ENCODE results near the gene SLC6A20.
"Not testable (repeated sequence)": the region's sequence is repeated elsewhere in the genome, so short reads cannot be mapped to it uniquely, and the experiment has no call there.

SLC6A20 gene

DNA sequence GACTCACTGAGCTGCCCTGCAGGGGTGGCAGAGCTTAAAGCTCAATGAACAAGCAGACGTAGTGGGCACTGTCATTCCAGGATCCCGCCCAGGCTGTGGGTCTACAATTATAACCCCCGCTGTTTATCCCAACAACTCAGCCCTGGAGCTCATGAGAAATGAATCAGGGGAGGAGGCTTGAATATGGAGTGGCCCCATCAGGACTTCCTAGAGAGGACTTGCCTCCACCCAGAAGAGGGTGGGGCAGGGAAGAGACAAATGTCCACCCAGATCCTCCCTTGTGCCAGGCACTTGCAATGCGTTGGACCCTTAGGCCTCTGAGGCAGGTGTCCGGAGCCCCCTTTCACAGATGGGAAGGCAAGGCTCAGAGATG lies 33.0 kb downstream of the SLC6A20 start:
- TF ChIP-seq, protein P1, sequence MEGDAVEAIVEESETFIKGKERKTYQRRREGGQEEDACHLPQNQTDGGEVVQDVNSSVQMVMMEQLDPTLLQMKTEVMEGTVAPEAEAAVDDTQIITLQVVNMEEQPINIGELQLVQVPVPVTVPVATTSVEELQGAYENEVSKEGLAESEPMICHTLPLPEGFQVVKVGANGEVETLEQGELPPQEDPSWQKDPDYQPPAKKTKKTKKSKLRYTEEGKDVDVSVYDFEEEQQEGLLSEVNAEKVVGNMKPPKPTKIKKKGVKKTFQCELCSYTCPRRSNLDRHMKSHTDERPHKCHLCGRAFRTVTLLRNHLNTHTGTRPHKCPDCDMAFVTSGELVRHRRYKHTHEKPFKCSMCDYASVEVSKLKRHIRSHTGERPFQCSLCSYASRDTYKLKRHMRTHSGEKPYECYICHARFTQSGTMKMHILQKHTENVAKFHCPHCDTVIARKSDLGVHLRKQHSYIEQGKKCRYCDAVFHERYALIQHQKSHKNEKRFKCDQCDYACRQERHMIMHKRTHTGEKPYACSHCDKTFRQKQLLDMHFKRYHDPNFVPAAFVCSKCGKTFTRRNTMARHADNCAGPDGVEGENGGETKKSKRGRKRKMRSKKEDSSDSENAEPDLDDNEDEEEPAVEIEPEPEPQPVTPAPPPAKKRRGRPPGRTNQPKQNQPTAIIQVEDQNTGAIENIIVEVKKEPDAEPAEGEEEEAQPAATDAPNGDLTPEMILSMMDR (conservative IDR thresholded peaks at IDR 0.05; ENCODE audit: control insufficient read depth, insufficient read depth, low read depth, low read length) = no peak
- DNase-seq (ENCODE audit: low read depth) = no peak
- no peak overlapping the region for H3K4me3 ChIP-seq (ENCODE audit: control insufficient read depth, low read depth, low read length)

DNA sequence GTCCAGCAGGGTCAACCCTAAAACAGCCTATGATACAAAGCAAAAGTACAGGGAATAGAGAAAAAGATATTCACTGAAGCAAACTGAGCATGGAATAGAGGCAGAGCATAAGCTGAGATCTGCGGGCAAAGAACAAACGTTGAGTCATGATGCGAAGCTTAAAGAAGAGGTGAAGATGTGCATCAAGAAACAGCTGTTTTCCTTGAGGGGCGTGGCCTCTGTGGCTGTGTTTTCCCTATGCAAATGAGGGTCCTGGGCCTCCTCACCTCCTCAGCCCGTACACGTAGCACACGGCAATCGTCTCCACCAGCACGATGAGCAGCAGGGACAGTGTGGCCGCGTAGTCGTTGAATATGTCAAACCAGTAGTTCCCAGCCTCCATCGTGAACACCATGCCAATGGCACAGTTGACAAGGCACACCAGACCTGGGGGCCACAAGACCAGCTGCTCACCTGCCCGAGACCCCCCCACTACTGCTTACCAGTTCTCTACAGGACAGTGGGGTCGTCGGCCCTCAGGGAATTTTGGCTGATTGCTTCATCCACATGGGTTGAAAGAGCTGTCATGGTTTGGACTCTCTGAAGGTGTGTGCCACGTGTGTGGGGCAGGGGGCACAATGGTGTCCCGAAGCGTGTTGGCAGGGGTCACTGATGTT lies 33.6 kb downstream of the SLC6A20 start:
- H3K4me3 ChIP-seq (ENCODE audit: control insufficient read depth, low read depth, low read length) = no peak overlapping the region
- TF ChIP-seq, protein P1 (conservative IDR thresholded peaks at IDR 0.05; ENCODE audit: control insufficient read depth, insufficient read depth, low read depth, low read length) = no peak
- no peak for DNase-seq (ENCODE audit: low read depth)

DNA sequence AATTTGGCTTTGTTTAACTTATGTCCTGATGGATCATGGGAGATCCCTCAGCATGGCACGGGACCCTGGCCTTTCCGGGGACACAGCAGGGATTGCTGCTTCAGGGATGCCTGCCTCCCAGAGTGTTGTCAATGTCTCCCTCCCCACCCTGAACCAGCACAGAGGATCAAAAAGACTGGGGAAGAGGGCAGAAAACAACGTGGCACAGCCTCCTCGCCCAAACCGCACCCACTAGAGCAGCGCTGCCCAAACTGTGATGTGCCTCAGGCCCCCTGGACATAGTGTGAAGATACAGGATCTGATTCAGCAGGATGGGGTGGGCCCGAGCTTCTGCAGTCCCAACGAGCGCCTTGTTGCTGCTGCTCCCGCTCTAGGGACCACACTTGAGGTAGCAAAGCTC lies 34.5 kb downstream of the SLC6A20 start:
- no peak overlapping the region for H3K4me3 ChIP-seq (ENCODE audit: control insufficient read depth, low read depth, low read length)
- DNase-seq (ENCODE audit: low read depth) = no peak
- TF ChIP-seq, protein P1 (conservative IDR thresholded peaks at IDR 0.05; ENCODE audit: control insufficient read depth, insufficient read depth, low read depth, low read length) = no peak

DNA sequence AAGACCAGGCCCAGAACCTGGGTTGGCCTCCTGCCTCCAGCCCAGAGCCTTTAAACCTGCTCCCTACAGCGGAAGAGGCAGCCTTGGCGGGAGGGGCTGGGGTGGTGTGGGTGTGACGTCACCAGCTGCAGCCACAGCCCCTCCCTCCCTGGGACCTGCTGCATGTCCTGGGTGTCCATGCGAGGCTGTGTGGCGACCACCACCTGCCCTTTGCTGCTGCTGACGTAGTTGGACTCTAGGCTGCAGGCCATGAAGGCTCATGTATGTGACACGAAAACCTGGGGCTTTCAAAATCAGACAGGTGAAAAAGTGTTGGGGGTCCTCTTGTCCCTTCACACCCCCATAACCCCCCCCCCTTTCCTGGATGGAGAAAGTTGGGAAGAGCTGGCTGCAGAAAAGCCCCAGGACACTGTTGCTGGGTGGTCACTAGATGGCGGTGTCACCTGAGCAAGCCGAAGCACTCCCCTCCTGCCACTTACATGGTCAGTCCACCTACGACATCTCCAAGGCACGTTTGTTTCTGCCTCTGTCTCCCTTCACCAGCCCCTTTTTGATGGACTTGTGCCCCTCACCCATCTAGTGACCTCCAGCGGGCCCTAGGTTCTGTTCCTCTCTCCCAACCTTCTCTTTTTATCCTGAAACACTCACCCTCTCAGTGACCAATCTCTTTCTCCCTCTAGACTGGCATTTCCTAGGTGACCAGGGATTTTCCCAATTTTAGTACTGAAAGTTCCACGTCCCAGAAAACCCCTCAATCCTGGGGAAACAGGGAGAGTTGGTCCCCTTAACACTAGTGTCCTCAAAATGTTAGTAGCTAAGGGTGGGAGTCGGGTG lies 35.2 kb downstream of the SLC6A20 start:
- H3K4me3 ChIP-seq (ENCODE audit: control insufficient read depth, low read depth, low read length) = no peak overlapping the region
- DNase-seq (ENCODE audit: low read depth) = peak; percentile 71
- TF ChIP-seq, protein P1 (conservative IDR thresholded peaks at IDR 0.05; ENCODE audit: control insufficient read depth, insufficient read depth, low read depth, low read length) = peak; percentile 85

DNA sequence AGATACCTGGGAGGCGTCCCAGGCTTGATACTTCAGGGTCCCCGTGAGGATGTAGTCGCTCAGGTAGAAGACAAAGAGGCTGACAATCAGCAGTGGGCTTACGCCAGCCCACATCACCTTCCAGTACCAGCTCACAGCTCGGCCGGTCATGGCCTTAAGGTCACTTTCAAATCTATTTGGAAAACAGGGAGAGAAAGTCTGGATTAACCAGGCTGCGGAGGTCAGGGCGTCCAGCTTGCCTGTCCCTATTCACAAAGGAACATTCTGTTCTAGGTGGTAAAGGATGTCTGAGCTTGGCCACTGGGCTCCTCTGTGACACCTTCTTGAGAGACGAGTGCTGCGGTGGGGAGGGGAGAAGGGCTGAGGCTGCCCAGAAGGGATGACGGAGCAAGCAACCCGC lies 36.5 kb downstream of the SLC6A20 start:
- H3K4me3 ChIP-seq (ENCODE audit: control insufficient read depth, low read depth, low read length) = no peak overlapping the region
- DNase-seq (ENCODE audit: low read depth) = no peak
- TF ChIP-seq, protein P1 (conservative IDR thresholded peaks at IDR 0.05; ENCODE audit: control insufficient read depth, insufficient read depth, low read depth, low read length) = no peak

DNA sequence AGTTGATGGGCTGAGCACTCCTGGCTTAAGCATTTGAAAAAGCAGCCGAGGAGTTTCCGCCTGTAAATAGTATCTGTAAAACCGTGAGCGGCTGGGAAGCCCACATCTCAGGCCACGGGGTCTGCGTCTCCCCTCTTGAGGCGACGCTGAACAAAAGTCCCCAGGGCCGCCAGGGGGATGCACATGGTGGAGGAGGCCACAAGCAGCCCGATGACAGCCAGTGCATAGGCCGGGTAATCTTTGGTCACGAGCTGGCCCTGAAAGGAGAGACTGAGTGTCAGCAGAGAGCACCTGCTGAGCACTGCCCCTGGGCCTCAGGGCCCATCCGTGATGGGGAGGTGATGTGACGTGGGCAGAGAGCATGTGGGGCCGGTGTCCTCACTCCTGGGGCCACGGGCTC lies 37.5 kb downstream of the SLC6A20 start:
- TF ChIP-seq, protein P1 (conservative IDR thresholded peaks at IDR 0.05; ENCODE audit: control insufficient read depth, insufficient read depth, low read depth, low read length) = no peak
- H3K4me3 ChIP-seq (ENCODE audit: control insufficient read depth, low read depth, low read length) = no peak overlapping the region
- DNase-seq (ENCODE audit: low read depth) = no peak

DNA sequence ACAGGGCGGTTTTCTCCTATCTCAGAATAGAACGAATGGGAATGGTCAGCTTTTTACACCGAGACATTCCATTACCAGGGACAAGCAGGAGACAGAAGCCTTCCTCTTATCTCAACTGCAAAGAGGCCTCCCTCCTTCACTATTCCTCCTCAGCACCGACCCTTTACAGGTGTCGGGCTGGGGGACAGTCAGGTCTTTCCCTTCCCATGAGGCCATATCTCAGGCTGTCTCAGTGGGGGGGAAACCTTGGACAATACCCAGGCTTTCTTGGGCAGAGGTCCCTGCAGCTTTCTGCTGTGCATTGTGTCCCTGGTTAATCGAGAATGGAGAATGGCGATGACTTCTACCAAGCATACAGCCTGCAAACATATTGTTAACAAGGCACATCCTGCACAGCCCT lies 39.2 kb downstream of the SLC6A20 start:
- H3K4me3 ChIP-seq (ENCODE audit: control insufficient read depth, low read depth, low read length); DNase-seq (ENCODE audit: low read depth): not testable (repeated sequence)

Measured in fibroblast of mammary gland (primary cell).